ENCODE data around the gene SLC37A1. TPM values are rescaled to one million over a fixed set of nuclear protein-coding genes. Genes with fewer than 3 reads are reported as not detected.
A peak's percentile ranks its signal among the peaks of the same experiment; 100 is the strongest.

Gene SLC37A1
- total RNA-seq, 3 donors from 2014 or later (not counting 1 experiment from before 2014, with no cell fraction given): 24.8 to 25.8 (median 25.3) TPM

DNA sequence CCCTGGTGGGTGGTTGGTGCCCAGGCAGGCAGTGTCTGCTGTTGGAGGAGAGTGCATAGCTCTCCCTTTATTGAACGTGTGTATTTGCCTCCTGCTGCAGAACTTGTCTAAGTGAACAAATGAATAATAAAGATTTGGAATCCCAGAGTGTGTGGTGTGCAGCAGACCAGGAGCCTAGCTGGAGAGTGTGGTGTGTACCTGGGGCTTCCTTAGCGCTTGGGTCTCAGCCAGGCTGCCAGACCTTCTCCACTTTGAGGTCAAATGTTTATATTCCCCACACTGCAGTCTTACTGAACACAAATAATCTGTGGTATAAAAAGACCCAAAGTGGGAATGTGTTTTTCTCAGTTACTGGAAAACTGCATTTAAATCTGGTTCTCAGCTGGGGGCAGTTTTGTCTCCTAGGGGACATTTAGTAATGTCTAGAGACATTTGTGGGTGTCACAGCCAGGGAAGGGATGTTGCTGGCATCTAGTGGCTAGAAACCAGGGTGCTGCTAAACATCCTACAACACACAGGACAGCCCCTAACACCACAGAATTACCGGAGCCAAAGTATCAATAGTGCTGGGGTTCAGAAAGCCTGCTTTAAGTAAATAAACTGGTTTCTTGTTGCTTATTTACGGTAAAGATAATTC, 23.6 kb downstream of the SLC37A1 start:
- H3K27ac ChIP-seq (ENCODE audit: low read length): no peak overlapping the region
- H3K4me3 ChIP-seq (ENCODE audit: low read length): no peak overlapping the region
- TF ChIP-seq, protein P1, sequence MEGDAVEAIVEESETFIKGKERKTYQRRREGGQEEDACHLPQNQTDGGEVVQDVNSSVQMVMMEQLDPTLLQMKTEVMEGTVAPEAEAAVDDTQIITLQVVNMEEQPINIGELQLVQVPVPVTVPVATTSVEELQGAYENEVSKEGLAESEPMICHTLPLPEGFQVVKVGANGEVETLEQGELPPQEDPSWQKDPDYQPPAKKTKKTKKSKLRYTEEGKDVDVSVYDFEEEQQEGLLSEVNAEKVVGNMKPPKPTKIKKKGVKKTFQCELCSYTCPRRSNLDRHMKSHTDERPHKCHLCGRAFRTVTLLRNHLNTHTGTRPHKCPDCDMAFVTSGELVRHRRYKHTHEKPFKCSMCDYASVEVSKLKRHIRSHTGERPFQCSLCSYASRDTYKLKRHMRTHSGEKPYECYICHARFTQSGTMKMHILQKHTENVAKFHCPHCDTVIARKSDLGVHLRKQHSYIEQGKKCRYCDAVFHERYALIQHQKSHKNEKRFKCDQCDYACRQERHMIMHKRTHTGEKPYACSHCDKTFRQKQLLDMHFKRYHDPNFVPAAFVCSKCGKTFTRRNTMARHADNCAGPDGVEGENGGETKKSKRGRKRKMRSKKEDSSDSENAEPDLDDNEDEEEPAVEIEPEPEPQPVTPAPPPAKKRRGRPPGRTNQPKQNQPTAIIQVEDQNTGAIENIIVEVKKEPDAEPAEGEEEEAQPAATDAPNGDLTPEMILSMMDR (IDR thresholded peaks at IDR 0.05): peak; percentile 25
- no peak overlapping the region for H3K4me3 Mint-ChIP-seq
- H3K36me3 ChIP-seq (ENCODE audit: control insufficient read depth, insufficient read depth, low read length): peaks cover 28% of the 10 kb centered on the region
- ATAC-seq (peak in 2 of 3 donors; percentile 52 to 64), DNase-seq (peak in 1 of 2 donors; percentile 55)
- no peaks in the 10 kb centered on the region for H3K36me3 Mint-ChIP-seq
- intact Hi-C loops (cut with micrococcal nuclease): no loop called here
- no peaks in the 10 kb centered on the region for H3K9me3 Mint-ChIP-seq
- no peaks in the 10 kb centered on the region for H3K4me1 Mint-ChIP-seq
- WGBS (ENCODE audit: insufficient coverage): 88% methylated on average over 2 of the region's 4 CpGs
- H3K4me1 ChIP-seq (ENCODE audit: control insufficient read depth, insufficient read depth, low read length): peaks cover 10% of the 10 kb centered on the region
- no peaks in the 10 kb centered on the region for H3K27me3 Mint-ChIP-seq (ENCODE audit: low read depth in 2 of 2)
- H3K27me3 ChIP-seq (ENCODE audit: control insufficient read depth, insufficient read depth, low read length): no peaks in the 10 kb centered on the region
- H3K27ac Mint-ChIP-seq: no peak overlapping the region
- no peaks in the 10 kb centered on the region for H3K9me3 ChIP-seq (ENCODE audit: control insufficient read depth, insufficient read depth, low read length)

DNA sequence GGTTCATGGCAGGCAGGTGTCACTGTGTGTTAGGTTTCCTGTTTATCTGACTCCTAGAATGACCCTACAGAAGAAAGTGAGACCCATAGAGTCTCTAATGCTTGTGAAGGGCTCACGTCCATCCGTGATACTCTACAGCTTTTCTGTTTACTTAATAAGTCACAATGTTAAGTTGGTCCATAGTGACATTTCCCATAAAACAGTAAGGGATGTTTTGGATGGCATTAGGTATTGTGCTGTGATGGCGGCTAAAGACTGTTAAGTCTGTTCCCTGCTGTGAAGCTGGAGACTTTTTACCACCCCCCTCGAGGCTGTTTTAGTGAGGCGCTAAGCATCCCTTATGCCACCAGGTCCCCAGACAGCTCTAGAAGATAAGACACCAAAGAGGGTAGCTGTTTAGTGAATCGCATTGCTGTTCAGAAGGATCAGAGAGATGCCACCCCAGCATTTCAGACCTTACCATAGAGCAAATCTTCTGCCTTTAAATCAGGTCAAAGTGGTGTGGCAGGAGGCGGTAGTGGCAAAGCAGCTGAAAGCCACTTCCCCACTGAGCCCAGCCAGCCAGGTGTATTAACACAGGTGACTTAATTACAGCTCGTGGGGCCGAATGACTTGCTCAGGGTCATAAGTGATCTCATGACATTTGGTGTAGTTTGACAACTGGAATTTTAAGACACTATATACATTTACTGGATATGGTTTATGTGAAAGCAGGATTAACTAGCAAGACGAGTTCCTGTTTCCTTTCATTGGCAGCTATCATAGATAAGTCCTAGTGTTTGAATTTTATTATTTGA, 25.0 kb downstream of the SLC37A1 start:
- DNase-seq (no peak), ATAC-seq (no peak)
- Histone ChIP-seq H3K27ac (ENCODE audit: low read length) (no peak overlapping the region), H3K27me3 (ENCODE audit: control insufficient read depth, insufficient read depth, low read length) (no peaks in the 10 kb centered on the region), H3K36me3 (ENCODE audit: control insufficient read depth, insufficient read depth, low read length) (peaks cover 30% of the 10 kb centered on the region), H3K9me3 (ENCODE audit: control insufficient read depth, insufficient read depth, low read length) (no peaks in the 10 kb centered on the region), H3K4me3 (ENCODE audit: low read length) (no peak overlapping the region), H3K4me1 (ENCODE audit: control insufficient read depth, insufficient read depth, low read length) (peaks cover 10% of the 10 kb centered on the region)
- no peaks in the 10 kb centered on the region for H3K27me3 Mint-ChIP-seq (ENCODE audit: low read depth in 2 of 2)
- no peaks in the 10 kb centered on the region for H3K4me1 Mint-ChIP-seq
- H3K4me3 Mint-ChIP-seq: no peak overlapping the region
- H3K9me3 Mint-ChIP-seq: no peaks in the 10 kb centered on the region
- 71% methylated on average over 8 of the region's 10 CpGs for WGBS (ENCODE audit: insufficient coverage)
- TF ChIP-seq, protein P1 (IDR thresholded peaks at IDR 0.05): no peak
- intact Hi-C loops (cut with micrococcal nuclease): no loop called here
- H3K27ac Mint-ChIP-seq: no peak overlapping the region
- peaks cover 7% of the 10 kb centered on the region for H3K36me3 Mint-ChIP-seq

DNA sequence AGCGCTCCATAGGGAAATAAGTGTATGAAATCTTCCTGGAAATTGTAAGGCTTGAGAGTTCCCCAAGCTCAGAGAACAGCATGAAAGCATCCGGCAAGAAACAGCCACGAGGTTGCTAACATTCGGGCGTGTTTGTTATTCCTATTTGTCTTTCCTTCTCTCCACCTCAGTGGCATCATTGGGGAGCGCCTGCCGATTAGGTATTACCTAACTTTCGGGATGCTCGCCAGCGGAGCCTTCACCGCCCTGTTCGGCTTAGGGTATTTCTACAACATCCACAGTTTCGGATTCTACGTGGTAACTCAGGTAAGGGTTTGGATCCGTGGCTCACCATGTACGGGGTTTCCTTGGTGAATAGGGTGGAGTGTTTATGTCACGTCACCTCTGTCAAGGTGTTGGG, 25.7 kb downstream of the SLC37A1 start:
- H3K27ac Mint-ChIP-seq: no peak overlapping the region
- H3K27me3 Mint-ChIP-seq (ENCODE audit: low read depth in 2 of 2): no peaks in the 10 kb centered on the region
- Histone ChIP-seq H3K4me1 (ENCODE audit: control insufficient read depth, insufficient read depth, low read length) (peaks cover 10% of the 10 kb centered on the region), H3K27ac (ENCODE audit: low read length) (no peak overlapping the region), H3K4me3 (ENCODE audit: low read length) (no peak overlapping the region), H3K27me3 (ENCODE audit: control insufficient read depth, insufficient read depth, low read length) (no peaks in the 10 kb centered on the region), H3K36me3 (ENCODE audit: control insufficient read depth, insufficient read depth, low read length) (peaks cover 31% of the 10 kb centered on the region), H3K9me3 (ENCODE audit: control insufficient read depth, insufficient read depth, low read length) (no peaks in the 10 kb centered on the region)
- H3K4me3 Mint-ChIP-seq: no peak overlapping the region
- ATAC-seq: no peak
- intact Hi-C loops (cut with micrococcal nuclease): no loop called here
- no peaks in the 10 kb centered on the region for H3K9me3 Mint-ChIP-seq
- H3K4me1 Mint-ChIP-seq: no peaks in the 10 kb centered on the region
- 97% methylated on average over 17 of the region's 17 CpGs for WGBS (ENCODE audit: insufficient coverage)
- TF ChIP-seq, protein P1 (IDR thresholded peaks at IDR 0.05): no peak
- peaks cover 12% of the 10 kb centered on the region for H3K36me3 Mint-ChIP-seq
- no peak for DNase-seq
